WI38 (cell line): Measurements from ENCODE around the gene GFAP.

ENCODE experiments used
- H3K4me3 ChIP-seq: 2 replicates; pipeline ENCODE4 v1.5.1; 2011; ENCODE audit warnings: low read depth, mild to moderate bottlenecking, control low read depth, low read length
- TF ChIP-seq, protein P1 (sequence below): IDR thresholded peaks from 2 replicates; pipeline ENCODE4 v1.5.1; 2012; ENCODE audit warnings: low read depth, mild to moderate bottlenecking, control low read depth, low read length

Gene GFAP

DNA sequence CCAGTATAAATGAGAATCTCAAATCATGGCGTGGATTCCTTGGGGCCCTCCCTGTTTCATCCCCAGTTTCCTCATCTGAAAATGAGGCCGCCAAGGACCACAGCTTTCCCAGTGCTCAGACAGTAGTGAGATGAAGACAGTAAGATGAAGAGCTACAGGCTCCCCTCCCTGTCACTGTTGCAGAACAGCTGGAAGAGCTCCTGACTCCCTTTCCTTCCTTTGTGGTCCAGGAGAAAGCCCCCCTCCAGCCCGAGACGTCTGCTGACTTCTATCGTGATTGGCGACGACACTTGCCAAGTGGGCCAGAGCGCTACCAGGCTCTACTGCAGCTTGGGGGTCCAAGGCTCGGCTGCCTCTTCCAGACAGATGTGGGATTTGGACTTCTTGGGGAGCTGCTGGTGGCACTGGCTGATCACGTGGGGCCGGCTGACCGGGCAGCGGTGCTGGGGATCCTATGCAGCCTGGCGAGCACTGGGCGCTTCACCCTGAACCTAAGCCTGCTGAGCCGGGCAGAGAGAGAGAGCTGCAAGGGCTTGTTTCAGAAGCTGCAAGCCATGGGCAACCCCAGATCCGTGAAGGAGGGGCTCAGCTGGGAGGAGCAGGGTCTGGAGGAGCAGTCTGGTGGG lies 13.1 kb downstream of the GFAP start:
- TF ChIP-seq, protein P1, sequence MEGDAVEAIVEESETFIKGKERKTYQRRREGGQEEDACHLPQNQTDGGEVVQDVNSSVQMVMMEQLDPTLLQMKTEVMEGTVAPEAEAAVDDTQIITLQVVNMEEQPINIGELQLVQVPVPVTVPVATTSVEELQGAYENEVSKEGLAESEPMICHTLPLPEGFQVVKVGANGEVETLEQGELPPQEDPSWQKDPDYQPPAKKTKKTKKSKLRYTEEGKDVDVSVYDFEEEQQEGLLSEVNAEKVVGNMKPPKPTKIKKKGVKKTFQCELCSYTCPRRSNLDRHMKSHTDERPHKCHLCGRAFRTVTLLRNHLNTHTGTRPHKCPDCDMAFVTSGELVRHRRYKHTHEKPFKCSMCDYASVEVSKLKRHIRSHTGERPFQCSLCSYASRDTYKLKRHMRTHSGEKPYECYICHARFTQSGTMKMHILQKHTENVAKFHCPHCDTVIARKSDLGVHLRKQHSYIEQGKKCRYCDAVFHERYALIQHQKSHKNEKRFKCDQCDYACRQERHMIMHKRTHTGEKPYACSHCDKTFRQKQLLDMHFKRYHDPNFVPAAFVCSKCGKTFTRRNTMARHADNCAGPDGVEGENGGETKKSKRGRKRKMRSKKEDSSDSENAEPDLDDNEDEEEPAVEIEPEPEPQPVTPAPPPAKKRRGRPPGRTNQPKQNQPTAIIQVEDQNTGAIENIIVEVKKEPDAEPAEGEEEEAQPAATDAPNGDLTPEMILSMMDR, result no peak
- no peak overlapping the region for H3K4me3 ChIP-seq

DNA sequence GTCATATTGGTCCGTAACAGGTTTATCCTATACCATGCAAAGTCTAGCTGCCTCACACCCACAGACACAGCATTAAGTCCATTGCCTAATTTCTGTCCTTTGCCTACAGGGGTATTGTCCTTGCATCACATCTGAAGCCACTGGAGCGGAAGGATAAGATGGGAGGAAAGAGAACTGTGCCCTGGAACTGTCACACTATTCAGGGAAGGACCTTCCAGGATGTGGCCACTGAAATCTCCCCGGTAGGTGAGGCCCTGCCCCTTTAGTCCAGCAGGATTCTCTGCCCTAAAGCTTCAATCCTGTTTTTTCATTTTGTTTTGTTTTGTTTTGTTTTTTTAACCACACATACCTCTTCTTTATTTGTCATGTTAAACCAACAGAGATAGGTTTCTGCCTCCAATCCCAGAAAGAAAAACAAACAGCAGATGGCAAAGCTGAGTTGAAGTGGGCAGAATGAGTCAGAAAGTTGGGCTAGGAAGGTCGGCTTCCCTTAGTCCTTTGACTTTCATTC lies 13.8 kb downstream of the GFAP start:
- no peak overlapping the region for H3K4me3 ChIP-seq
- TF ChIP-seq, protein P1, result no peak

DNA sequence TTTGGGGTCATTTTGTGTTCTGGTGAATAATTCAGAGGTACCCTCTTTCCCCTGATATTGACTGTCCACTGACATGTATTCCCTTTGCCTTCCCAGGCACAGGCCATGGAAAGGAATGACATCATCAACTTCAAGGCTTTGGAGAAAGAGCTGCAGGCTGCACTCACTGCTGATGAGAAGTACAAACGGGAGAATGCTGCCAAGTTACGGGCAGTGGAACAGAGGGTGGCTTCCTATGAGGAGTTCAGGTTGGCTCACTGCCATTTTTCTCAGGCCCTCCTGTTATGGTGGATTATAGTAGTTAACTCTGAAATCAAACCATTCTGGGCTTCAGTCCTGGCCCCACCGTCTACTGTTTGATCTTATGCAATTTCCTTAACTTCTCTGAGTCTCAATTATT lies 14.4 kb downstream of the GFAP start:
- no peak overlapping the region for H3K4me3 ChIP-seq
- TF ChIP-seq, protein P1, result no peak

DNA sequence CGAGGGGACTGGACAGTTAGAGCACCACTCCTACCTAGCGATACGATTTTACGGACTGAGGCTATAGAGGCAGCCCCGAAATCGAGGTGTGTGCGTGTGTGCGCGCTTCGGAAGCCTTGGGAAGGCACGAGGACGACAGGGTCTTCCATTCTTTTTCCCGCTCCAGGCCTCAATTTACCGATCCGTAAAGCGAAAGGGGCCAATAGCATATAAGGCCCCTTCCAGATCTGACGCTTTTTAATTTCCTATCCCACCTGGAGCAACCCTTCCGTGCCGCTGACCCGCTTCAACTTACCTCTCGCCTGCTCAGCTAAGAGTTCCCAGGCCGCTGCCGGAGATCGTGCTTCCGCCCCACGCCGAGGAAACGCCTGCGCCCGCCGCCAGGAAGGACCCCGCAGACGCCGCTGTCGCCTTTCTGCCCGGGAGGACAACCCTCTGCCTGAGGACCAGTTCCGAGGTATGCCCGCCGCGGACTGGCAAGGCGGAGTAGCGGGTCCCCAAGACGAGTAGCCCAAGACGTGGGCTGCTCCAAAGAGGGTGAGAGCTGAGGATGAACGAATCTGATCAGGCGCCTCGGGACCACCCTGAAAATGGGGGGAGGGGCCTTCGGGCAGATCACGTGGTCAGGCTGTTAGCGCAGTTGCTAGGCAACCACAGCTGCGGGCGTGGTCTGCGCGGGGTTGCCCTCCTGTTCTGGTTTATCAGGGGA lies 16.1 kb downstream of the GFAP start, which contains the start of gene EFTUD2:
Gene EFTUD2, minus strand, starts transcription at position 372 of the 709 bp plus-strand sequence. CDS start 4,924 bp downstream, outside the sequence.
- TF ChIP-seq, protein P1, result no peak
- H3K4me3 ChIP-seq, result peak within 1 kb of the TSS; percentile 83

DNA sequence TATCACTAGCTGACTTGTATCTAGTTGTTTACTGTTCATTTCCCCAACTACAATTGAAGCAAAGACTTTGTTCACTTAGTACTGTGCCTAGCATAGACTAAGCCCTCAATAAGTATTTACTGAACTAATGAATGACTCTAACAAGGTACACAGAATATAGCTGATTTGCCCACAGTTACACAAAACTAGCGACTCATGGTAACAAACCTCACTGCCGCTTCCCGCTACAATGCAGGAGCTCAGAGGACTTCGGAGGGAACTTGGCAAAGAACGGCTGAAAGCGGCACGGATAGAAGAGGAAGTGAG lies 16.6 kb downstream of the GFAP start:
- H3K4me3 ChIP-seq, result peak overlapping the region; percentile 83

DNA sequence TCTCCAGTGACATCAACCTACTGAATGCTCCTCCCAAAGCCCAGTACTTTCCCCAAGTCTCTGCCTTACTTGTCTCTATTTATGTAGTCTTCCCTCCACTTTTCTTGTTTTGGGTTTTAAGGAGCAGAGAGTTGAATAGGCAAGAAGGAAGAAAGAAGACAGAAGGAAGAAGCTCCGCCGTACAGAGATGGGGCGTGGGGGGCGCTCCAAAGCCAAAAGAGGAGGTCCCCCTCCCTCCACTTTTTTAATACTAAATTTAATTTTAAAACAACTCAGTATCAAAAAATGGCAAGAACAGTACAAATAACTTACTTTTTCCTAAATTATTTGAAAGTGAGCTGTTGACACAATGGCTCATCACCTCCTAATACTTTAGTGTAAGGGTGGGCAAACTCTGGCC lies 20.7 kb downstream of the GFAP start:
- TF ChIP-seq, protein P1, result no peak
- no peak overlapping the region for H3K4me3 ChIP-seq

More for the DNA sequence above, 16.6 kb downstream of the GFAP start:
- TF ChIP-seq, protein P1, result no peak

DNA sequence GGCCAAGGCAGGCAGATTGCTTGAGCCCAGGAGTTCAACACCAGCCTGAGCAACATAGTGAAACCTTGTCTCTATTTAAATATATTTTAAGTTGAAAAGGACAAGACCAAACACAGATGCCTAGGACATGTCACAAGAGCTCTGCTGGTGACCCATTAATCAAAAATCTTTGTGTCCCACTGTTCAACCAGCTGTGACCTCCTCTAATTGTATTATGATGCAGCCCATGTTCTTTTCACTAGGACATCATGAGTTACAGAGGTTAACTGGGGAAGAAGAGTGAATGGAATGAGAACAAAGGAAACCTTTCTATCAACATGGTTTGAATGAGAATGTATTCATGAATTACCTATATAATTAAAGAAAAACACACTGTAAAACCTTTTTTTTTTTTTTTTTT lies 23.1 kb downstream of the GFAP start:
- no peak overlapping the region for H3K4me3 ChIP-seq
- TF ChIP-seq, protein P1, result no peak
